ENCODE measurements around the gene PRM3. TPM values are rescaled to one million over a fixed set of nuclear protein-coding genes. Genes with fewer than 3 reads are reported as not detected.

Gene PRM3
- total and polyA plus RNA-seq, 2 of the 8 experiments (the other 6 are each of a cell fraction or from before 2014, with no cell fraction given) = not detected

- Histone ChIP-seq H3K56ac (replicated peaks; ENCODE audit: insufficient read length, low read depth, low read length) (no peak overlapping the region), H3K4me3 (ENCODE audit: extremely low read depth in 1 of 4, insufficient read depth in 2 of 4, low read depth in 3 of 4, low read length in 4 of 4) (no peak overlapping the region), H3K9me3 (ENCODE audit: insufficient read depth in 2 of 2, low read depth in 1 of 2, low read length in 1 of 2) (no peaks in the 10 kb centered on the region), H3K4ac (replicated peaks; ENCODE audit: insufficient read length, low read depth, low read length) (no peak overlapping the region), H3K18ac (ENCODE audit: extremely low read depth, low read length) (no peak overlapping the region), H3K27me3 (replicated peaks in 1 of 4; ENCODE audit: control insufficient read depth in 3 of 4, extremely low read depth in 1 of 4, insufficient read depth in 3 of 4, low read length in 3 of 4) (no peaks in the 10 kb centered on the region), H3K27ac (ENCODE audit: low read depth, low read length) (no peak overlapping the region), H3K4me2 (ENCODE audit: insufficient read depth in 1 of 2, low read depth in 2 of 2, low read length in 2 of 2) (no peak overlapping the region), H3K36me3 (ENCODE audit: control insufficient read depth in 2 of 4, insufficient read depth in 4 of 4, low read length in 3 of 4) (no peaks in the 10 kb centered on the region), H2AFZ (ENCODE audit: low read length) (no peak overlapping the region), H2BK20ac (ENCODE audit: low read length) (no peak overlapping the region), H3K14ac (ENCODE audit: insufficient read length) (no peak overlapping the region), H4K20me1 (replicated peaks in 1 of 2; ENCODE audit: control insufficient read depth in 1 of 2, insufficient read depth in 2 of 2, low read length in 2 of 2) (no peaks in the 10 kb centered on the region), H3K79me2 (ENCODE audit: control insufficient read depth in 1 of 2, insufficient read depth in 2 of 2, low read length in 2 of 2) (no peaks in the 10 kb centered on the region), H4K5ac (ENCODE audit: insufficient read length, low read depth, low read length) (no peak overlapping the region), H3K9ac (replicated peaks in 1 of 4; ENCODE audit: extremely low read depth in 1 of 4, low read depth in 3 of 4, low read length in 3 of 4) (no peak overlapping the region), H4K91ac (replicated peaks; ENCODE audit: insufficient read length, low read length) (no peak overlapping the region), H2BK15ac (ENCODE audit: low read length) (peak overlapping the region; percentile 72; the same call in 1 of the 2 replicates), H3K4me1 (replicated peaks in 1 of 4; ENCODE audit: control insufficient read depth in 3 of 4, insufficient read depth in 4 of 4, low read length in 3 of 4) (peaks cover 0 to 5% (median 2%) of the 10 kb centered on the region in 4 experiments; a peak in 2 of 7 replicates), H3K79me1 (ENCODE audit: low read depth, low read length) (no peaks in the 10 kb centered on the region), H2BK5ac (ENCODE audit: low read depth, low read length) (no peak overlapping the region), H2AK5ac (ENCODE audit: low read depth, low read length) (peak overlapping the region; percentile 33; the same call in 1 of the 2 replicates), H3K23me2 (ENCODE audit: low read depth, low read length) (no peaks in the 10 kb centered on the region), H4K8ac (ENCODE audit: extremely low read depth, insufficient read depth, low read length) (no peak overlapping the region), H3K23ac (ENCODE audit: insufficient read length) (no peak overlapping the region), H2BK120ac (replicated peaks; ENCODE audit: low read depth, low read length) (no peak overlapping the region), H2BK12ac (ENCODE audit: low read depth, low read length) (no peak overlapping the region)
- POLR2A ChIA-PET (ENCODE audit: partially characterized antibody) = interaction anchor here (0.6 to 0.8 kb wide), 3 partner anchors 11 to 63 kb away, joined by 3 read pairs; no protein-coding TSS in a partner anchor
- WGBS, 2 experiments (ENCODE audit: extremely low coverage in 1 of 2, insufficient coverage in 1 of 2, insufficient read length in 1 of 2, insufficient replicate concordance in 2 of 2, low coverage in 1 of 2, low lambda C conversion rate in 2 of 2, missing lambda C conversion rate in 1 of 2) = 88% methylated on average over 11 of the region's 11 CpGs; no CpG with 5 or more reads in 1 of the 2 experiments
- FAIRE-seq (no peak), DNase-seq (ENCODE audit: low read depth in 1 of 2, low spot score in 2 of 2) (no peak)
- CTCF ChIA-PET (ENCODE audit: partially characterized antibody) = interaction anchor here (0.9 to 1.9 kb wide), 4 partner anchors 9 to 76 kb away, joined by 3 to 8 read pairs (median 5); no protein-coding TSS in a partner anchor
- TF ChIP-seq SP2 (IDR thresholded peaks at IDR 0.05; ENCODE audit: low read length) = no peak
- no peak for TF ChIP-seq JUN (IDR thresholded peaks at IDR 0.05; ENCODE audit: low read depth, low read length)
- TF ChIP-seq SP1 (IDR thresholded peaks at IDR 0.05; ENCODE audit: low read depth, low read length) = no peak
- TF ChIP-seq POLR2AphosphoS5 (IDR thresholded peaks at IDR 0.05; ENCODE audit: low read depth, low read length) = no peak
- TF ChIP-seq CTBP2 (IDR thresholded peaks at IDR 0.05; ENCODE audit: borderline replicate concordance, insufficient read depth, insufficient read length, low read length) = no peak
- no peak for TF ChIP-seq CEBPB (IDR thresholded peaks at IDR 0.05; ENCODE audit: low read depth, low read length)
- no peak for TF ChIP-seq SAP30 (IDR thresholded peaks at IDR 0.05; ENCODE audit: insufficient read depth, insufficient replicate concordance, low read length)
- TF ChIP-seq, protein P1, sequence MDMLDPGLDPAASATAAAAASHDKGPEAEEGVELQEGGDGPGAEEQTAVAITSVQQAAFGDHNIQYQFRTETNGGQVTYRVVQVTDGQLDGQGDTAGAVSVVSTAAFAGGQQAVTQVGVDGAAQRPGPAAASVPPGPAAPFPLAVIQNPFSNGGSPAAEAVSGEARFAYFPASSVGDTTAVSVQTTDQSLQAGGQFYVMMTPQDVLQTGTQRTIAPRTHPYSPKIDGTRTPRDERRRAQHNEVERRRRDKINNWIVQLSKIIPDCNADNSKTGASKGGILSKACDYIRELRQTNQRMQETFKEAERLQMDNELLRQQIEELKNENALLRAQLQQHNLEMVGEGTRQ (IDR thresholded peaks at IDR 0.05; ENCODE audit: low read length) = no peak
- no peak for TF ChIP-seq BRCA1 (IDR thresholded peaks at IDR 0.05; ENCODE audit: low read depth, low read length)
- TF ChIP-seq NANOG (IDR thresholded peaks at IDR 0.05; ENCODE audit: insufficient read depth, low read depth, low read length, poor library complexity, severe bottlenecking) = no peak
- TF ChIP-seq SIRT6 (IDR thresholded peaks at IDR 0.05; ENCODE audit: low read length) = no peak
Observed at GRCh38 chr16:11276896-11277593, 3.6 kb upstream of the PRM3 start.
